Vagina (tissue), 2 donors: ENCODE data around the gene NRBF2. TPM values are rescaled to one million over a fixed set of nuclear protein-coding genes. Genes with fewer than 3 reads are reported as not detected.
A peak's percentile ranks its signal among the peaks of the same experiment; 100 is the strongest.
"Not testable (repeated sequence)": the region's sequence is repeated elsewhere in the genome, so short reads cannot be mapped to it uniquely, and the experiment has no call there.

ENCODE experiments used
- DNase-seq, 2 donors: peaks; one replicate each; pipeline ENCODE4 v3.0.0-alpha.2; 2017; ENCODE audit errors: extremely low spot score in 2 of 2
- H3K27ac ChIP-seq: fragments of 200-600 bp; sonication (generic); one replicate; pipeline ENCODE4 v1.5.1; 2019
- H3K27me3 ChIP-seq: fragments of 200-600 bp; sonication (generic); one replicate; pipeline ENCODE4 v1.5.1; 2019
- H3K36me3 ChIP-seq, 2 donors: fragments of 200-600 bp; sonication (generic); one replicate each; pipeline ENCODE4 v1.5.1; 2017 to 2019
- H3K4me1 ChIP-seq: fragments of 200-600 bp; sonication (generic); one replicate; pipeline ENCODE4 v1.5.1; 2019
- H3K4me3 ChIP-seq, 2 donors: fragments of 200-600 bp; sonication (generic); 1 replicate in 1 of 2; 2 replicates in 1 of 2; pipeline ENCODE4 v1.5.1; 2016 to 2019
- H3K9me3 ChIP-seq: fragments of 200-600 bp; sonication (generic); one replicate; pipeline ENCODE4 v1.5.1; 2019
- CTCF ChIP-seq, 3 experiments: fragments of 450-650 bp in 2 of 3; fragments of 200-600 bp in 1 of 3; sonication (generic) in 1 of 3; IDR thresholded peaks; one replicate each; pipeline ENCODE4 v1.5.1; 2017 to 2019; ENCODE audit warnings: antibody characterized with exemption in 3 of 3, mild to moderate bottlenecking in 2 of 3, moderate library complexity in 2 of 3
- POLR2A ChIP-seq, 2 donors: fragments of 450-650 bp; IDR thresholded peaks; one replicate each; pipeline ENCODE4 v1.6.1; 2017; ENCODE audit warnings: antibody characterized with exemption in 2 of 2, mild to moderate bottlenecking in 2 of 2, moderate library complexity in 2 of 2
- POLR2AphosphoS5 ChIP-seq, 2 donors: sonication (generic); formaldehyde crosslinking; IDR thresholded peaks; one replicate each; pipeline ENCODE4 v1.9.0; 2017; ENCODE audit warnings: antibody characterized with exemption in 2 of 2, mild to moderate bottlenecking in 2 of 2, low read depth in 1 of 2; ENCODE audit not compliant: insufficient read depth in 1 of 2
- intact Hi-C: fragments of 100-400 bp; cut with DNase I; formaldehyde crosslinking; loops from one replicate; pipeline ENCODE4 v1.15.1; 2023
- total RNA-seq: library from RNA; depleted of rRNA; stranded (reverse); fragments of >200 nt; gene quantifications from one replicate; pipeline ENCODE4 v1.2.3, GENCODE V29; 2016

Gene NRBF2
- total RNA-seq, 1 donor from 2014 or later, result 16.5 TPM

GRCh38 chr10:63143987-63144386 is 10.9 kb downstream of the NRBF2 start:
- Histone ChIP-seq H3K36me3 (peaks cover 0 to 12% of the 10 kb centered on the region in 2 donors), H3K4me3 (no peak overlapping the region), H3K27me3 (no peaks in the 10 kb centered on the region), H3K4me1 (peaks cover 41% of the 10 kb centered on the region), H3K9me3 (no peaks in the 10 kb centered on the region), H3K27ac (no peak overlapping the region)
- intact Hi-C loops, result no loop called here
- DNase-seq, result no peak
- no peak for TF ChIP-seq CTCF (IDR thresholded peaks at IDR 0.05)
- no peak for TF ChIP-seq POLR2AphosphoS5 (IDR thresholded peaks at IDR 0.05; ENCODE audit: insufficient read depth in 1 of 2, low read depth in 1 of 2)
- no peak for TF ChIP-seq POLR2A (IDR thresholded peaks at IDR 0.05)

DNA sequence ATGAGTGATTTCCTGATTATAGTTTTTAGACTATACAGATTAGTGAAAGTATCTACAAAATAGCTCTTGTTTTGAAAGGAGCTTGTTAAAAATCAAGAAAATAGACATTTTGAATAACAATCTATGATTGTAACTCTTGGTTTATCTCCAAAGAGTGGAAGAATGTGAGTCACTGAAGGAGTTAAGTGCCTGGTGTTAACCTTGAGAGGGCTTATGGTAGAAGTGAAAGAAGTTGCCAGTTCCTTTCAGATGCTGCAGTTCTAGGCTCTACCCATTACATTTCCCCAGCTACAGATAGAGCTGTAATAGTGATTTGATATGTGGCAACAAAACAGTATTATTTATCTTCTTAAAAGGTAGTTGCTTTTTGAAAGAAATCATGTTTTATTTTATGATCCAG is 12.7 kb downstream of the NRBF2 start:
- peaks cover 31% of the 10 kb centered on the region for H3K4me1 ChIP-seq
- H3K36me3 ChIP-seq, result peaks cover 0 to 6% of the 10 kb centered on the region in 2 donors
- intact Hi-C loops, result no loop called here
- no peak overlapping the region for H3K4me3 ChIP-seq
- no peak for TF ChIP-seq POLR2AphosphoS5 (IDR thresholded peaks at IDR 0.05; ENCODE audit: insufficient read depth in 1 of 2, low read depth in 1 of 2)
- no peak for TF ChIP-seq POLR2A (IDR thresholded peaks at IDR 0.05)
- no peak for TF ChIP-seq CTCF (IDR thresholded peaks at IDR 0.05)
- no peaks in the 10 kb centered on the region for H3K27me3 ChIP-seq
- peak overlapping the region; percentile 5 for H3K27ac ChIP-seq
- no peak for DNase-seq
- H3K9me3 ChIP-seq, result no peaks in the 10 kb centered on the region

DNA sequence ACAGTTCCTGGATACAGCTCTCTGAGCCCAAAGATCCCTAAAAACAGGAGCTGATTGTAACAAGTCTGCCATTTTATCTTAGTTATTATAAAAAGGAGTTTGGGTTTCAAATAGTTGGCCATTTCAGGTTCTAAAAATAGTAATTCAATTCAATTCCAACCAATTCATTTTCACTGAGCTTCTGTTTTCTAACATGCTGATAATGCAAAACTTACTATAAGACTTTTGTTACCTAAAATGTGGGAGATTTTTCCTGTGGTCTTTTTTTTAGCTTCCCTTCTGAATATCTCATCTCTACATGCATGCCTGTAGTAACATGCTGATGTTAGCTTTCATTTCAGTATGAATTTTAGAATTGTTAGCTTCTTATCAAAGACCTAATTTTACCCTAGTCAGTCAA is 13.4 kb downstream of the NRBF2 start:
- peak overlapping the region; percentile 5 for H3K27ac ChIP-seq
- DNase-seq, result no peak
- no peaks in the 10 kb centered on the region for H3K36me3 ChIP-seq
- intact Hi-C loops, result no loop called here
- TF ChIP-seq POLR2A (IDR thresholded peaks at IDR 0.05) (no peak), CTCF (IDR thresholded peaks at IDR 0.05) (no peak), POLR2AphosphoS5 (IDR thresholded peaks at IDR 0.05; ENCODE audit: insufficient read depth in 1 of 2, low read depth in 1 of 2) (no peak)
- H3K9me3 ChIP-seq, result no peaks in the 10 kb centered on the region
- H3K4me3 ChIP-seq, result no peak overlapping the region
- H3K4me1 ChIP-seq, result peaks cover 24% of the 10 kb centered on the region
- no peaks in the 10 kb centered on the region for H3K27me3 ChIP-seq

DNA sequence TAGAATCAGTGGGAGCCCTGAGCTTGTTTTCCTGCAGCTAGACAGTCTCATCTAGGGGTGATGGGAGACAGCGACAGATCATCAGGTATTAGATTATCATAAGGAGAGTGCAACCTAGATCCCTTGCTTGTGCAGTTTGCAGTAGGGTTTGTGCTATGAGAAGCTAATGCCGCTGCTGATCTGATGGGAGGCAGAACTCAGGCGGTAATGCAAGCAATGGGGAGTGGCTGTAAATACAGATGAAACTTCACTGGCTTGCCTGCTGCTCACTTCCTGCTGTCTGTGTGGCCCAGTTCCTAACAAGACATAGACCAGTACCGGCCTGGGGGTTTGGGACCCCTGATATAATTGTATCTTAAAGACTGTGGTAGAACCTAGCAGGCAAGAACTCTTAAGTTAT is 17.6 kb downstream of the NRBF2 start:
- Histone ChIP-seq H3K4me1 (peaks cover 13% of the 10 kb centered on the region), H3K27me3 (no peaks in the 10 kb centered on the region), H3K9me3 (no peaks in the 10 kb centered on the region), H3K4me3 (no peak overlapping the region), H3K27ac (no peak overlapping the region), H3K36me3 (peaks cover 0 to 35% of the 10 kb centered on the region in 2 donors)
- intact Hi-C loops, result no loop called here
- TF ChIP-seq POLR2AphosphoS5 (IDR thresholded peaks at IDR 0.05; ENCODE audit: insufficient read depth in 1 of 2, low read depth in 1 of 2) (no peak), CTCF (IDR thresholded peaks at IDR 0.05) (no peak), POLR2A (IDR thresholded peaks at IDR 0.05) (no peak)
- DNase-seq, result no peak

DNA sequence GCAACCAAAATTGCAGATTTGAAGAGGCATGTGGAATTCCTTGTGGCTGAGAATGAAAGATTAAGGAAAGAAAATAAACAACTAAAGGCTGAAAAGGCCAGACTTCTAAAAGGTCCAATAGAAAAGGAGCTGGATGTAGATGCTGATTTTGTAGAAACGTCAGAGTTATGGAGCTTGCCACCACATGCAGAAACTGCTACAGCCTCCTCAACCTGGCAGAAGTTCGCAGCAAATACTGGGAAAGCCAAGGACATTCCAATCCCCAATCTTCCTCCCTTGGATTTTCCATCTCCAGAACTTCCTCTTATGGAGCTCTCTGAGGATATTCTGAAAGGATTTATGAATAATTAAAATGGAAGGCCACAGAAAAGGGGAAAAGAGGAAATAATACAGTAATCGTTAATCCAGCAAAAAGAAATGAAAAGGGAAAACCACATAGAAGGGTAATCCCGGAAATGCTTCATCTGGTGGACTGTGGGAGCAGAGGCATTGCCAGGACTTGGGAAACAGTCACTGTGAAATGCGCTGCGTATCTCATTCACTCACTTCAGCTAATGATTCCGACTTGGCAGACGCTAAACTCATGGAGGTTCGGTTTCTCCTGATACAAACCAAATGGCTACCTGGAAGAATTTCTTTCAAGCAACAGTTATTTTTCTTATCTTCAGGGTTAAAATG is 20.9 kb downstream of the NRBF2 start:
- H3K36me3 ChIP-seq, result peaks cover 0 to 35% of the 10 kb centered on the region in 2 donors
- H3K9me3 ChIP-seq, intact Hi-C loops, H3K27ac ChIP-seq, H3K4me3 ChIP-seq, H3K27me3 ChIP-seq, DNase-seq: not testable (repeated sequence)
- H3K4me1 ChIP-seq, result peaks cover 17% of the 10 kb centered on the region
